Upper lobe of left lung (tissue), 4 donors: ENCODE data around the gene RBM42.

Experiments
- CTCF ChIP-seq, 6 experiments: fragments of 450-650 bp in 4 of 6; fragments of 200-600 bp in 2 of 6; sonication (generic) in 2 of 6; IDR thresholded peaks; one replicate each; pipeline ENCODE4 v1.5.1; 2016 to 2019; ENCODE audit warnings: antibody characterized with exemption in 6 of 6
- EP300 ChIP-seq, 4 donors: sonication (generic); formaldehyde crosslinking; IDR thresholded peaks; one replicate each; pipeline ENCODE4 v1.5.1; 2017; ENCODE audit warnings: antibody characterized with exemption in 4 of 4, control low read depth in 2 of 4
- POLR2A ChIP-seq, 4 donors: fragments of 450-650 bp; IDR thresholded peaks; one replicate each; pipeline ENCODE4 v1.5.1; 2016 to 2017; ENCODE audit warnings: antibody characterized with exemption in 4 of 4, mild to moderate bottlenecking in 2 of 4
- POLR2AphosphoS5 ChIP-seq, 2 donors: sonication (generic); formaldehyde crosslinking; IDR thresholded peaks; one replicate each; pipeline ENCODE4 v1.5.1; 2017; ENCODE audit warnings: antibody characterized with exemption in 2 of 2

GRCh38 chr19:35618857-35619256 is 10.0 kb upstream of the RBM42 start:
- TF ChIP-seq CTCF (IDR thresholded peaks at IDR 0.05) (no peak), POLR2AphosphoS5 (IDR thresholded peaks at IDR 0.05) (no peak), POLR2A (IDR thresholded peaks at IDR 0.05) (no peak), EP300 (IDR thresholded peaks at IDR 0.05) (no peak)
